ENCODE results near the gene FDPS.

DNA sequence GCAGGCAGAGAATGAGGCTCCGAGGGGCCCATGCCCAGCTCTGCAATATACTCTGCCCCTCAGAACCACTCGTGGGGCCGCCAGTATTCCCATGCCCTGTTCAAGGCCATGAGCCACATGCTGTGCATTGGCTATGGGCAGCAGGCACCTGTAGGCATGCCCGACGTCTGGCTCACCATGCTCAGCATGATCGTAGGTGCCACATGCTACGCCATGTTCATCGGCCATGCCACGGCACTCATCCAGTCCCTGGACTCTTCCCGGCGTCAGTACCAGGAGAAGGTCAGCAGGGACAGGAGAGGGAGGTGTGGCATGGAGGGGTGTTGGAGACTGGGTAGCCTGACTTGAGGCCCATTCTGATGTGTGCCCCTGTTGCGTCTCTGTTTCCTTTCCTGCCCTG lies 24.2 kb upstream of the FDPS start:
- TF ChIP-seq, protein P1, sequence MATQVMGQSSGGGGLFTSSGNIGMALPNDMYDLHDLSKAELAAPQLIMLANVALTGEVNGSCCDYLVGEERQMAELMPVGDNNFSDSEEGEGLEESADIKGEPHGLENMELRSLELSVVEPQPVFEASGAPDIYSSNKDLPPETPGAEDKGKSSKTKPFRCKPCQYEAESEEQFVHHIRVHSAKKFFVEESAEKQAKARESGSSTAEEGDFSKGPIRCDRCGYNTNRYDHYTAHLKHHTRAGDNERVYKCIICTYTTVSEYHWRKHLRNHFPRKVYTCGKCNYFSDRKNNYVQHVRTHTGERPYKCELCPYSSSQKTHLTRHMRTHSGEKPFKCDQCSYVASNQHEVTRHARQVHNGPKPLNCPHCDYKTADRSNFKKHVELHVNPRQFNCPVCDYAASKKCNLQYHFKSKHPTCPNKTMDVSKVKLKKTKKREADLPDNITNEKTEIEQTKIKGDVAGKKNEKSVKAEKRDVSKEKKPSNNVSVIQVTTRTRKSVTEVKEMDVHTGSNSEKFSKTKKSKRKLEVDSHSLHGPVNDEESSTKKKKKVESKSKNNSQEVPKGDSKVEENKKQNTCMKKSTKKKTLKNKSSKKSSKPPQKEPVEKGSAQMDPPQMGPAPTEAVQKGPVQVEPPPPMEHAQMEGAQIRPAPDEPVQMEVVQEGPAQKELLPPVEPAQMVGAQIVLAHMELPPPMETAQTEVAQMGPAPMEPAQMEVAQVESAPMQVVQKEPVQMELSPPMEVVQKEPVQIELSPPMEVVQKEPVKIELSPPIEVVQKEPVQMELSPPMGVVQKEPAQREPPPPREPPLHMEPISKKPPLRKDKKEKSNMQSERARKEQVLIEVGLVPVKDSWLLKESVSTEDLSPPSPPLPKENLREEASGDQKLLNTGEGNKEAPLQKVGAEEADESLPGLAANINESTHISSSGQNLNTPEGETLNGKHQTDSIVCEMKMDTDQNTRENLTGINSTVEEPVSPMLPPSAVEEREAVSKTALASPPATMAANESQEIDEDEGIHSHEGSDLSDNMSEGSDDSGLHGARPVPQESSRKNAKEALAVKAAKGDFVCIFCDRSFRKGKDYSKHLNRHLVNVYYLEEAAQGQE (IDR thresholded peaks at IDR 0.05; ENCODE audit: insufficient read depth in 1 of 2, low read depth in 2 of 2, low read length in 2 of 2): no peak
- TF ChIP-seq TAF1 (IDR thresholded peaks at IDR 0.05; ENCODE audit: borderline replicate concordance, insufficient read depth, low read length) (no peak), POLR2AphosphoS5 (IDR thresholded peaks at IDR 0.05; ENCODE audit: low read depth, low read length) (no peak), SIN3A (IDR thresholded peaks at IDR 0.05; ENCODE audit: borderline replicate concordance, insufficient read depth, low read length) (no peak)
